GM18508 (cell line): ENCODE results near the gene SKI.
"Not testable (repeated sequence)": the region's sequence is repeated elsewhere in the genome, so short reads cannot be mapped to it uniquely, and the experiment has no call there.

Experiments used
- ATAC-seq: cut with Tn5 transposase; IDR thresholded peaks from one replicate; pipeline ENCODE4 v1.9.1; 2021; ENCODE audit warnings: moderate number of reproducible peaks; ENCODE audit not compliant: insufficient read depth, unreplicated experiment

The SKI gene

DNA sequence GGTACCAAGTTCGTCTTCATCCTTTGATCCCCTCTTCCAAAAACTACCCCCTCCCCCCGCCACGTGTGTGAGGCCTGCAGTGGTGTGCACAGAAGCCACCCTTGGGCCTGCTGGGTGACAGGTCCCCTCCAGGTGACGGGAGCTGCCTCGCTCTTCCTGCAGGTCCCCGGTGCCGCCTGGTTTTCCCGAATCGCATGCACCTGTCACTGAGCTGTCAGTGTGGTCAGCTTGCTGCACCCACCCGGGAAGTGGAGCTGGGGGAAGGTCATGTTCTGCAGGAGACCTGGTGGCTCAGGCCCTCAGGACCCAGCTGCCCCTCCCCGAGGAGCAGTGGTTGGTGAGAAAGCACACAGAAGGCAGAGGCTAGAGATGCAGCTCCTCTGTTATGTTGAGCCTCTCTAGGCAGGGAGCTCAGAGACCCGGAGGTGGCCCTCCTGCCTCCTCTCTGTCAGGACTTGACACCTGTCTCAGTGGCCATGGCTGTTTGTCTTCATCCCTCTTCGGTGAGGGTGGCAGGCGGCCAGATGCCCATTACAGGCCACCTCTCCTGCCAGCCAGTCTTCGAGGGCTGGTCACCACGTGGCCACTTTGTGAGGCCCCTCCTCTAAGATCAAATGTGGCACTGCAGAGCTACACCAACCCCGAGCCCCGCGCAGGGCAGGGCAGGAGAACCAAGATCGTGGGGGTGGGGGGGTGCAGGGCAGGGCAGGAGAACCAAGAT, 60.9 kb downstream of the SKI start:
- ATAC-seq, result no peak

DNA sequence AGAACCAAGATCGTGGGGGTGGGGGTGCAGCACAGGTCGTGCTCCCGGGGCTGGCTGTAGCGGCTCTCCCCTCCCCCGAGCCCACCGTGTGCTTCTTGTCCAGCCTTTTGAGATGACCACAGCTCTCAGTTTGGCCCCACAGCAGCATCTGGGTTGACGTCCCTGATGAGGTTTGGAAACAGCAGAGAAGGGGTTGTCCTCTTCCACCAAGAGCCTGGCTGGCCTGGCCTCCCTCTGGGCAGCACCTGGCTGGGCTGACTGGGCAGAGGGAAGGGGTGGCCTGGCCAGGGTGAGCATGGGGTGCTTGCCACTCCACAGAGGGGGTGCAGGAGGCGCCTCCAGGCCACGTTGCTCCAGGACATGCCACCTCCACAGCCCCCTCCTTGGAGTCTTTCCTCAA, 61.5 kb downstream of the SKI start:
- no peak for ATAC-seq

DNA sequence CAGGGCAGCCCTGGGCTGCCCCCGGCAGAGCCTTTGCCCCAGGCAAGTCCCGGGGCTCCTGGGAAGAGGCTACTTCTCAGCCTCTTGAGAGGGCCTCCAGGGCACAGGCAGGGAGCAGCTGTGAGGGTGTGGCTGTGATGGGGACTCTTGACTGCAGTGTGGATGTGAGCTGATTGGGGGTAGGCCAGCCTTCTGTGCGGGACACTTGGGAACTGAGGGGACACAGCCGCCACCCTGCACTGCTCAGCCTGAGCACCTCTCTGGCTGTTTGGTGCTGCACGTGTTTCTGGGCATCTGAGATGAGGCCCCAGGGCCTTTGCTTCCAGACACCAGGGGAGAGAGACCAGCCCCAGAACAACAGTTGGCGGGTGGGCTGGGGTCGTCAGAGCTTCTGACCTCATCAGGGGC, 62.1 kb downstream of the SKI start:
- ATAC-seq, result no peak

DNA sequence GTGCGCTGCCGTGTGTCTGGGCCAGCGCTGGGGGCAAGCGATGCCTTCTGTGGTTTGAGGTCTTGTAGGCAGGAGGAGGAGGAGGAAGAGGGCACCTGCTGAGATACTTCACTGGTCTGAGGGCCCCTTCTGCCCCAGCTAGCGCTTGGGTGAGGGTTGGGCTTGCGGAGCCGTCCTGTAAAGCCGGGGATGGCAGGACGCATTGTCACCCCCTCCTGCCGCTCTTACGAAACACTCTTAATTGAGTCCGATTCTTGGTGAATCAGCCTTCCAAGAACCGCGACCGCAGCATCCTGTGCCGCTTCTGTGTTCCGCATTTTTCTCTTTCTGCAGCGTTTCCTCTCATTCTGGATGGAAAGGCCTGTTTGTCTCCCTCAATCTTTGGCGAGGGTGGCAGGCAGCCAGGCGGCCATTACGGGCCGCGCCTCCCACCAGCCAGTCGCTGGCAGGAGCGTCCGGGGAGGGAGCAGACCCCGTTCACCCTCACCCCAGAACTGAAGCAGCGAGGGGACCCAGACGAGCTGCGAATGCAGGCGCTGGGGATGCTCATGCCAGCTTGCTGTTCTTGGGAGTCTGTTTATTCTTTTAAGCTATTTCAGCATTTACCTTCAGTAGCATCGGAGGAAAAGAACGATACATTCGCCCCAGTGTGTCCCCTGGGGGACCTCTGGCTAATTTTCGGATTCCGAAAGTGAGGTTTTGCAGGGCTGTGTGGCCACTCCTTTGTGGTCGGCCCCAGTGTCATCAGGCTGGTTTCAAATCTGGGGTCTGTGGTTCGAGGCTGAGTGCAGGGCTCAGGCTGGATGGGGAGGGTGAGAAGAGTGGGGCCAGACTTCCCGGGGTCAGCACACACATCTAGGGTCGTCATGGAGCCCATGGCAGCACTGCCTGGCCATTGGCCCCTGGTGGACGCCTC, 62.7 kb downstream of the SKI start:
- ATAC-seq, result no peak

DNA sequence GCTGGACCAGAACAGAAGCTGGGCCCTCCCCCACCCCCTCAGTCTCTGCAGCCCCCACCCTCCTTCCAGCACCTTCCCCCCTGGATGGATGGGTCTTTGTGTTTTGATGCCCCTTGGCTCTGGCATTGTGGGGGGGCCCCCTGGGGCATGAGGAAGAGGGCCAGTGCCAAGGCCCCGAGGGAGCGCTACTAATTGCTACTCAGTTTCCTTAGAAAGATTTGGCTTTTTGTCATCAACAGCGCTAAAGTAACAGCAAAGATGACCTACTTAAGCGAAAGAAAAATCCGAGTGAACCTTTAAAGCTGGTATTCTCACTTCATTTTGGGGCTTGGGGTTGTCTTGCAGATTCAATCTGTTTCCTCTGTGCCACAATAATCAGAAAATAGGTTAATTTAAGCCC, 63.5 kb downstream of the SKI start:
- ATAC-seq, result no peak

DNA sequence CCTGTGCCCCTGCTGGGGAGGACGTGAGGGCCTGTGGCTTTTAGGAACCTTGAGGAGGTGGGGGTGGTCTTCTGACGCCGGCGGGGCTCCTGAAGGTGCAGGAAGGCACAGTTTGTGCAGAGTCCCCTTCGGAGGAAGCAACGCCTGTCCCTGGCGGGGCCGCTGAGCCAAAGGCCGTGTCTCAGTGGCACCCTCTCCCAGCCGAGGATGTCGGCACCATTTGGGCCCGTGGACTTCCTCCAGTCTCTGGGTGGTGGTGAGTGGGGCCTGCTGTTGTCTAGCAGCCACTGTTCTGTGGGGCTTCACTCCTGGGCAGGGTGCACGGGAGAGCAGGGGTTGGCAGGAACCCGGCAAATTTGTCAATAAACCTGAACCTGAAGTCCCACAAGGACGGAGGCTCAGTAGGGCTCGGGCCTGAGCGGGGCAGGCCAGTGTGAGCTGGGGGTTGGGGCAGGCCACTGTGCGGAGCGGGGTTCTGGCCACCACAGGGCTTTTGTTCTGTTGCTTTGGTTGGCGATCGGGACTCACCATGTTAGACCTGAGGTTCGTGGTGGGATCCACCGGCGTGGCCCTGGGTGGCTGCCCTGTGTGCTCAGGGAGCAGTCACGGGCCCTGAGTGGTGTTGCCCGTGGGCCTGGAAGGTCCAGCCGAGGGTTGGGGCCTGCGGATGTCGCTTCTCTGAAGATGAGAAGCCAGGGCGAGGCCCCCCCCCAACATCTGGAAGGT, 64.8 kb downstream of the SKI start:
- ATAC-seq, result no peak

DNA sequence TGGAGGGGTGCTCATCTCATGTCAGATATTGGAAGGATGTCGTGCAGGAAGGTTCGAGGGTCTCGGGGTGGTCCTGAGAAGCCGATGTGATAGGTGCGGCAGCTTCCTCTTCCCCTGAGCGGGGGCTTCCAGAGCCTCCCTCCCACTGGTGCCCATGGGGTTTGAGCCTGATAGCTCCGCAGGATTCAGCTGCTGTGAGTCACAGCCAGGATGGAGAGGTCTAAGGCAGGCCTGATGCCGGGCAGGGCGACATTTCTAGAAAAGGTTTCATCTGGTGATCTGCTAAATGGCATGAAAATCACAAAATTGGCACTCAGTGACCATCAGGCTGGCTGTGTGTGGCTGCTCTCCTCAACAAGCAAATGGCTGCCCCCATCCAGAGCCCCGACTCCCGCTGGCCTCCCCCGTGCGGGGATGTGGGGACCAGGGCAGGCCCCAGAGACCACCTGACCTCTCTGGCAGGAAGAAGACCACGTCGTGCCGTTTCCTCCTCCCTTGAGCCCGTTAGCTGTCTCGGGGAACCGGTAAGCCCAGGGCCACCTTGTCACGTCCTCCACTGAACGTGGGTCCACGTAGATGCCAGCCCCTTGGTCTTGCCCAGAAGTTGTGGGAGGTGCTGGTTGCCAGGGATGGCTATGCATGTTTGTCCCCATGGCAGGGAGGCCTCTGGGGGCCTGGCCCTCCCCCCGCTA, 66.1 kb downstream of the SKI start:
- ATAC-seq, result no peak

DNA sequence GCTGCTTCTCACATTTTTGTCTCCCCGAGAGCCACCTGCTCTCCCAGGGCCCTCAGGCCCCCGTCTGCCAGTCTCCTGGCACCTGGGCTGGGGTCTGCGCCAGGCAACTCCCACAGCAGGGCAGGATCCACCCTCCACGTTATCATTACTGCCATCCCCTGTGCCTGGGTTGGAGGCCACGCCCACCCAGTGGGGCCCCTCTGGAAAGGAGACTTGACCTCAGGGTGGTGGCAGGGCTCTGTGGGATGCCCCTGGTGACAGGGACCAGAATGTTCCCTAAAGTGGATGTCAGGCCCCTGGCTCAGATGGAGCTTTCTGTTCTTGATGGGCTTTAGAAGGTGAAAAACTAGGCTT, 66.6 kb downstream of the SKI start:
- no peak for ATAC-seq

DNA sequence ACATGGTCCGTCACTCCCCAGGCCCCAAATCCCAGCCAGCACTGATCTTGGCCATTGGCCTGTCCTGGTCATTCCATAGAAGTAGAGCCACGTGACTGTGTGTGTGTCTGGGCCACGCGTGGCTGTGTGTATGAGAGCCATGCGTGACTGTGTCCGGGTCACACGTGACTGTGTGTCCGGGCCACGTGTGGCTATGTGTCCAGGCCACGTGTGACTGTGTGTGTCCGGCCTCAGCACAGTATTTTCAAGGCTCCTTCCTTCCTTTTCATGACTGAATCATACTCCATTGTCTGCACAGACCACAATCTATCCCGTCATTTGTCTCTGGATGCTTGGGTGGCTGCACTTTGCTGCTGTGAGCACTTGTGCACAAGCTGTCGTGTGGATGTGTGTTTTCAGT, 67.4 kb downstream of the SKI start:
- no peak for ATAC-seq

DNA sequence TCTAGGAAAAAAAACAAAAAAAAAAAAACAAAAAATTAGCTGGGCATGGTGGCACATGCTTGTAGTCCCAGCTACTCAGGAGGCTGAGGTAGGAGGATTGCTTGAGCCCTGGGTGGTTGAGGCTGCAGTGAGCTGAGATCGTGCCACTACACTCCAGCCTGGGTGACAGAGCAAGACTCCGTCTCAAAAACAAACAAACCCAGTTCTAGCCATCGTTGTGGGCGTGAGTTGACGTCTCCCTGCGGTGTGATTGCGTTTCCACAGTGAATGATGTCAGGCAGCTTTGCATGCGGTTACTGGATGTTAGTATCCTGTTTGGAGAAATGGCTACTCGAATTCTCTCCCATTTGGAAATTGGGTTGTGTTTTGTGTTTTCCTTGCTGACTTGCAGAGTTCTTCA, 68.1 kb downstream of the SKI start:
- ATAC-seq, result not testable (repeated sequence)

DNA sequence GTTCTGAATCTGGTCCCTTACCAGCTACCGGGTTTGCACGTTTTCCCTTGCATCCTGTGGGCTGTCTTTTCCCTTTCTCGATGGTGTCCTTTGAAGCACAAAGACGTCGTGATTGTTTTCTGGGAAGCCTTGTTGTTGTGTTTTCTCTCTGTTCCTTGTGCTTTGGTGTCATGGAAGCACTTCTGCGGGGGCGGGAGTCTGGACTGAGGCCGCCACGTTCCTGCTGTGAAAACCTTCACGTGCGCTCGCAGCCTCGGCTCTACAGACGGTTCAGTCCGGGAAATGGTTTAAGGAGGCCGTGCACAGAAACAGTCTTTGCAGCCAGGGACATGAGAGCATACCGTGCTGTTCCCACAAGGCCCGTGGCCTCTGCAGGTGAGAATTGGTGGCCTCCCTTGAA, 68.5 kb downstream of the SKI start:
- no peak for ATAC-seq

DNA sequence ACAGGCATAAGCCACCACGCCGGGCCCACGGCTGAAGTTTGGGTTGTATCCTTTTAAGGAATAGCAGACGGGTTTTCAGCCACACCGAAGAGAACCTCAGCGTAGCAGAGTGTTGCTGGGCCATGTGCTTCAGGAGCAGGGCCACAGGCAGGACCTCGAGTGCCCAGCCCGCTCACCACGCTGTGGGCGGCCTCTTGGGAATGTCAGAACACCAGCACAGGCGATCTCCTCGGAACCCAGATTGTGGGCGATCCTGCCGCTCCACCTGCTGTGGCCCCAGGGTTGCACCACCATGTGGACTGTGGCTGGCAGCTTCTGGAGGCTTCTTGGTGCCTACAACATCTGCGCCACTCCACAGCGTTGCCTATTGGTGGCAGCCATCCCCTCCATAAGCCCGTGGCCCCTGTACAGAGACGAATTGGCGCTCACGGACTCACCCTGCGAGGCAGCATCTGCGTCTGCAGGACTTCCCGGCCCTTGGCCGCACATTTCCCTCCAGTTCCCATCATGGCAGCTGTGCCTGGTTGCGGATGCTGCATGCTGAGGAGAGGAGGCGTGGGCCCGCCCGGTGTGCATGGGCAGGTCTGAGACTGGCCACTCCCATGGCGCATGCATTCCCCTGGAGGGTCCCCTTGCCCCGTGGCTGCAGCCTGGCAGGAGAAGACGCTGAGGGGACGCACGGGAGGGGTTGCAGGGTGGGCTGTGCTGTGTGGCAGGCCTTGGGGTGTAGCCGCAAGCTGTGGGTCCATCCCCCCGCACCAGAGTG, 69.3 kb downstream of the SKI start:
- no peak for ATAC-seq

DNA sequence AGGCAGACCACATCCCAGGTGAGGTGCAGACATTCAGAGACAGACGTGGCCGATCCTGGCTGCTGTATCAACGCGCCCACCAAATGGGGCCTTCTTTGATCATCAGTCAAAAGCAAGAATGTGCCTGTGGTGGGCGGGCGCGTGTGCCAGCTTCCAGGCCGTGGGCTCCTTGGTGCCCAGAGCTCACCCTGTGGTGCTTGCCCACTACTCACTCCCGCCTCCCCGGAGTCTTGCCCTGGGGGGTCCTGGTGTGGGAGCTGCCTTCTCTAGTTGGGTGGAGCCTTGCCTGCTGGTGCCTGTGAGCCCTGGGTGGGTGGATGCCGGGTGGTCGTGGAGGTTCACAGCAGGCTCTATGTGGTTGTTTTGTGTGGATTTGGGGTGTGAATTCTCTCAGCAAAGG, 70.6 kb downstream of the SKI start:
- ATAC-seq, result no peak

DNA sequence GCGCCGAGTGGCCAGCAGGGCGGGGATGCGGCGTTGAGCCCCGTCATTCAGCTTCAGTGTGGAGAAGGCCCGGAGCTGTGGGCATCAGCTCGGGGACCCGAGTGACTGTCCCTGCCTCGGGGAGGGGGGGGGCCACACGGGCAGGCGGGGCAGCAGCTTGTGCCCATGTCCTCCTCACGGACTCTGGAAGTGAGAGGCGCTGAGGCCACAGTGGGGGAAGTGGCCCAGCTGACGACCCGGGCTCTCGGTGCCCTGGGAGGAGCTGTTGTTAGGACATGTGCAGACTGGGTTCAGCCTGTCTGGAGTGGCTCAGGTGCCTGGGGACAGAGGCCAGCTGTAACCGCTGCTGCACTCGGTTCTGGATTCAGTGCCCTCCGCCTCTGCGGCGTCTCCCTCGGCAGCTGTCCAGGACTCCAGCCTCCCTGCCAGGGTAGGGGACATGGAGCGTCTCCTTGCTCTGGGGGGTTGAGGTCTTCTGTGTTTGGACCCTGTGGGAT, 71.1 kb downstream of the SKI start:
- no peak for ATAC-seq

DNA sequence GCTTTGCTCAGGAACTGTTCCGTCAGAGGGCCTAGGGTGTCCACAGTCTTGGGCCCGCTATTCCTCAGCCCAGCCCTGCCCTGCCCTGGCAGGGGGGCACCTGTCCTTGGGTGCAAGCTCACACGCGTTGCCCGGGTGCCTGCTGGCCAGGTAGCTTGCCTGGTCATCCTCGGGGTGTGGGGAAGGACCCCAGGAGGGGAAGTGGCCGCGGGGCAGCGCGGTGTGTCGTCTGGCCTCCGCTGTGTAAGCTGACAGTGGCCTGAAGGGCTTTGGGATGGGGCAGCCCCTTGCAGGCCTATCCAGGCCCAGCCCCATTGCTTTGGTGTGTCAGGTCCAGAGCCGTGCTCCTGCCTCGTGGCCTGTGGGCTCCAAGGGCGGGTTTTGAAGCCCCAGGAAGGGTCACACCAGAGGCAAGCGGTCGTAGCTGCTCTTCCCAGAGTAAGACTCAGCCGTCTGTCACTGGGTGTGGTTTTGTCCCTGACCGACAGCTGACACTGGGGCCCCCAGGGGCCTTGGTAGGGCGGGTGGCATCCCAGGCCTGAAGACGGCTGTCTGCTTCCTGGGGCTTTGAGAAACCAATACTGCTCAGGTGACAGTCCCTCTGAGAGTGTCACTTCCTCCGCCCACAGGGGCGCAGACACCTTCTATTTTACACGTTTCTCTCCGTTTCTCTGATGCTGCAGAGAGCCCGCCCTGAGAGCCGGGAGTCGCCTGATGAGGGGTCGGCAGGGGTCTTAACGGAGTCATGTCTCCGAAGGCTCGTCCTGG, 72.1 kb downstream of the SKI start:
- peak; percentile 52 for ATAC-seq

DNA sequence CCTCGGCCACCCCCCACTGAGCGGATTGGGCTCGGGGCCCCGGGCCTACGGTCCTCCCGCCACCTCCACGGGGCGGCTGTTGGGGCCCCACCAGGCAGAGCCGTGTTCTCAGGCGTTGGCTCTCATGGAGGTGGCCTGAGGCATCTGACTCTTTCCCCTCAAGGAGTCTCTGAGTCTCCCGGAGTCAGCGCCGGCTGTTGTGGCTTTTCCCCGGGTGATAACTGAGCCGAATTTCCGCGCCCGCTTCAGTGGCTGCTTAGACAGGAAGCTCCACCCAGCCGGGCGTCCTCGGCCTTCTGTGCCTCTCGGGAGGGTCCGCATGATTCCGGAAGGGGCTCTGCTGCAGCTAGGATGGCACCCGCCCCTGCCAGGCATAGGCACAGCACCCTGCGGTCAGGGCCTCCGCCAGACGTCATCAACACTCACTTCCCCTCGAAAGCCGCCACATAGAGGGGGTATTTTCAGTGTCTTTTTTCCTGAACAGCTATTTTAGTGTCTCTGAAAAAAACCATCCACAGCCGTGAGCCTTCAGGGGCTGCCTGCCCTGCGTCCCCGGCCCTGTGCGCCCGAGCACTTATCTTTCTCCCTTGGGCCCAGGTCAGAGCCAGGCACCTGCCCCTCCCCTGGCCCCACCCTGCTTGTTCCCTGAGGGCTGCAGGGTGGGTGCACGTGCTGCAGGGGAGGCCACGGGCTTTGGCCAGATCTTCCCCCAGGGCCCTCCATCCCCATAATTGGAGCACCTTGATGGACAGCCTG, 72.9 kb downstream of the SKI start:
- peak; percentile 10 for ATAC-seq

DNA sequence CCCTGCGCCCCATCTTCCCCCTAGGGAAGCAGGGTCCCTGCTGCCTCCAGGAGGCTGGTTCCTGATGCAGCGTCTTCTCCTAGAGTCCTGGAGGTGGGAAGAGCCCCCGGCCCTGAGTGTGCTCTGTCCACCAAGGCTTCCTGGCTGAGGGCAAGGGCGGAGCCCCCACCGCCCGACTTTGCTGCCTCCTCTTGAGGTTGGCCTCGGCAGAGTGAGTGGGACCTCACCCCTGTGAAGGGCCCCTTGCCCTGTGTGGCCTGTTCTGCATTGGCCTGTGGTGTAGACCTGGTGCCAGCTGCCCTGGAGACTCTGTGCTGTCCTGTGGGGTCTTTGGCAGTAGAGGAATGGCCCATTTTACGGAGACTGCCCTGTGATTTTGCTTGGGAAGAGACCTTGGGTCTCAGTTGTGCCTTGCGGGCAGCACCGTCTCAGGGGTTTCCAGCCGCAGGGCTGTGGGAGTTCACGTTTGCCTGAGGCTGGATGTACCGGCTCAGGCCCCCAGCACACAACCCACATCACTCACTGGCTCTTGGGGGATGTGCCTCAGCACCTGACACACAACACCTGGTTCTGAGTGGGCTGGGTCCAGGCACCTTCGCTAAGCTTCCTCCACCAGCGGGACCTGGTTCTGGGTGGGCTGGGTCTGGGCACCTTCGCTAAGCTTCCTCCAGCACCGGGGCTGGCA, 73.6 kb downstream of the SKI start:
- ATAC-seq, result no peak
